ENCODE measurements around the gene FGFR2.

DNA sequence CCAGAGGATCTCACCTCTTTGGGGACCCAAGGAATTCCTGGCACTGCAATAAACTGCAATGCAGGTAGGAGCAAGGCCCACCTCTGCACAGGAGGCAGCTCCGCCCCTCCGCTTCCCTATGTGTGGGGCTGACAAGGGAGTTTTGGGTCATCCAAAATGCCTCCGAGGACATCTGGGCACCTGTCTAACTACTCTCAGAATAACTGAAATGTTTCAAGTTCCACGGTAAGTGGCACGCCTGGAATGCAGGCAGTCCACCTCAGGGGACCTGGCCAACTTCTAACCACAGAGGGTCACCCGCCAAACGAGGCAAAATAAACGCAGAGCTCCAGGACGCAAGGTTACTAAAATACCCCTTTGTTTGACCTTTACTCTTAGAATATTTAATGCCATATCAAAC lies 102.5 kb downstream of the FGFR2 start:
- TF ChIP-seq CTCF (IDR thresholded peaks at IDR 0.05) (no peak), POLR2AphosphoS5 (IDR thresholded peaks at IDR 0.05) (no peak)
